ENCODE measurements around the gene APIP.

GRCh38 chr11:34910817-34911216, 5.4 kb downstream of the APIP start:
- TF ChIP-seq POLR2A (IDR thresholded peaks at IDR 0.05) (no peak), CTCF (IDR thresholded peaks at IDR 0.05) (no peak), POLR2AphosphoS5 (IDR thresholded peaks at IDR 0.05) (no peak)
